Activated T-helper 9 cell treated with anti-CD3 and anti-CD28 coated beads, Interleukin-2, amount 50 U/mL, for 16 hours (primary cell): ENCODE measurements around the gene CSTA.

Source experiments
- DNase-seq: peaks from one replicate; pipeline ENCODE4 v3.0.0-alpha.2; 2020; ENCODE audit warnings: low read depth

The CSTA gene, protein sequence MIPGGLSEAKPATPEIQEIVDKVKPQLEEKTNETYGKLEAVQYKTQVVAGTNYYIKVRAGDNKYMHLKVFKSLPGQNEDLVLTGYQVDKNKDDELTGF

DNA sequence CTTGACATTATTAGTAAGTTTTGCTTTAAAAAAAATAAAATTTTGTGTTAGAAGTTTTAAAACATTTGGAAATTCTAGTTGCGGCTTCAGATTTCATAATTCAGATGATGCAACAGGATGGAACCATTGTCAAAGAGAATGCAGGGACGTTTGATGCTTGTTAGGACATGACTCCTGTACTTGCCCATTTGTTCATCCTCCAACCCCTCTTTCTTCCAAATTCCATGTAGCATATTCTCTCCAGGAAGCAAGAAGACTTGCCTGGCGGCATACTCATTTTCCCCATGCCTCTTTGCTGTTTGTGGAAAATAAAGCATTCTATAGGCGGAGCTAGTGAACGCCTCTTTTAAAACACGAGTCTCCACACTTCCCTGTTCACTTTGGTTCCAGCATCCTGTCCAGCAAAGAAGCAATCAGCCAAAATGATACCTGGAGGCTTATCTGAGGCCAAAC is at the start of gene CSTA:
TSS of gene CSTA (plus strand) at position 378 of the 453 bp plus-strand sequence. CDS start at position 423, 45 bp downstream.
- no peak for DNase-seq

DNA sequence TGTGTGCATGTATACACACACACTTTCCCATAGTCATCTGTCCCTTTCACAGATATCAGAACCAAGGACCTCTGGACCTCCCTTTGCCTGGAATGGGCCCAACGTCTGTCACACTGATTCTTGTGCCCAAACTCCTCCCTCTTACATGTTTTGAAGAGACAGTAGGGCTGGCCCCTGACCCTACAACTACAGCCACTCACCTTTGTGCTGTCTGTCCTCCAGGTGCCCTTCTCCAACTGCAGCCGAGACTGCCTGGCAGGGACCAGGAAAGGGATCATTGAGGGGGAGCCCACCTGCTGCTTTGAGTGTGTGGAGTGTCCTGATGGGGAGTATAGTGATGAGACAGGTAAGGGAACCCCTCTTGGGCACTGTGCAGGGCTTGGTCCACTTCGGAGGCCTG is 43.2 kb upstream of the CSTA start:
- no peak for DNase-seq

DNA sequence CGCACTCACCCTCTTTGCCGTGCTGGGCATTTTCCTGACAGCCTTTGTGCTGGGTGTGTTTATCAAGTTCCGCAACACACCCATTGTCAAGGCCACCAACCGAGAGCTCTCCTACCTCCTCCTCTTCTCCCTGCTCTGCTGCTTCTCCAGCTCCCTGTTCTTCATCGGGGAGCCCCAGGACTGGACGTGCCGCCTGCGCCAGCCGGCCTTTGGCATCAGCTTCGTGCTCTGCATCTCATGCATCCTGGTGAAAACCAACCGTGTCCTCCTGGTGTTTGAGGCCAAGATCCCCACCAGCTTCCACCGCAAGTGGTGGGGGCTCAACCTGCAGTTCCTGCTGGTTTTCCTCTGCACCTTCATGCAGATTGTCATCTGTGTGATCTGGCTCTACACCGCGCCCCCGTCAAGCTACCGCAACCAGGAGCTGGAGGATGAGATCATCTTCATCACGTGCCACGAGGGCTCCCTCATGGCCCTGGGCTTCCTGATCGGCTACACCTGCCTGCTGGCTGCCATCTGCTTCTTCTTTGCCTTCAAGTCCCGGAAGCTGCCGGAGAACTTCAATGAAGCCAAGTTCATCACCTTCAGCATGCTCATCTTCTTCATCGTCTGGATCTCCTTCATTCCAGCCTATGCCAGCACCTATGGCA is 41.1 kb upstream of the CSTA start:
- no peak for DNase-seq

DNA sequence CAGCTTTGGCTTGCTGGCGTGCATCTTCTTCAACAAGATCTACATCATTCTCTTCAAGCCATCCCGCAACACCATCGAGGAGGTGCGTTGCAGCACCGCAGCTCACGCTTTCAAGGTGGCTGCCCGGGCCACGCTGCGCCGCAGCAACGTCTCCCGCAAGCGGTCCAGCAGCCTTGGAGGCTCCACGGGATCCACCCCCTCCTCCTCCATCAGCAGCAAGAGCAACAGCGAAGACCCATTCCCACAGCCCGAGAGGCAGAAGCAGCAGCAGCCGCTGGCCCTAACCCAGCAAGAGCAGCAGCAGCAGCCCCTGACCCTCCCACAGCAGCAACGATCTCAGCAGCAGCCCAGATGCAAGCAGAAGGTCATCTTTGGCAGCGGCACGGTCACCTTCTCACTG is 40.6 kb upstream of the CSTA start:
- no peak for DNase-seq

DNA sequence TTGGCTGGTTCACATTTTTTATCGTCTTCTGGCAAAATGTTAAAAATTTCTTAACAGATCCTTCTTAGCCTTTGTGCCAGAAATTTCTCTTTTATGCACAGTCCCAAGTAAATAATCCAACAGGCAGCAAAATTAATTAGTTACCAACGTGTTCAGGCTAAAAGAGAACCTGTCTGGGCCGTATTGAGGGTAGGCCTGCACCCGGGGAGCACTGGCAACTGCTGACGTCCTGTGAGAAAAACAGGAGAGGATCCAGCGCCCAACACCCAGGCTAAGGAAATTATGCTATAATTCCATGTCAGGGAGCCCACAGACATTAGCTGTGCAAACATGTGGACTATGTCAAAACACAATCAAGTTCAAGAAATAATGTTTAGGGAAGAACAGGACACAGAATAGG is 30.7 kb upstream of the CSTA start:
- DNase-seq, result no peak

DNA sequence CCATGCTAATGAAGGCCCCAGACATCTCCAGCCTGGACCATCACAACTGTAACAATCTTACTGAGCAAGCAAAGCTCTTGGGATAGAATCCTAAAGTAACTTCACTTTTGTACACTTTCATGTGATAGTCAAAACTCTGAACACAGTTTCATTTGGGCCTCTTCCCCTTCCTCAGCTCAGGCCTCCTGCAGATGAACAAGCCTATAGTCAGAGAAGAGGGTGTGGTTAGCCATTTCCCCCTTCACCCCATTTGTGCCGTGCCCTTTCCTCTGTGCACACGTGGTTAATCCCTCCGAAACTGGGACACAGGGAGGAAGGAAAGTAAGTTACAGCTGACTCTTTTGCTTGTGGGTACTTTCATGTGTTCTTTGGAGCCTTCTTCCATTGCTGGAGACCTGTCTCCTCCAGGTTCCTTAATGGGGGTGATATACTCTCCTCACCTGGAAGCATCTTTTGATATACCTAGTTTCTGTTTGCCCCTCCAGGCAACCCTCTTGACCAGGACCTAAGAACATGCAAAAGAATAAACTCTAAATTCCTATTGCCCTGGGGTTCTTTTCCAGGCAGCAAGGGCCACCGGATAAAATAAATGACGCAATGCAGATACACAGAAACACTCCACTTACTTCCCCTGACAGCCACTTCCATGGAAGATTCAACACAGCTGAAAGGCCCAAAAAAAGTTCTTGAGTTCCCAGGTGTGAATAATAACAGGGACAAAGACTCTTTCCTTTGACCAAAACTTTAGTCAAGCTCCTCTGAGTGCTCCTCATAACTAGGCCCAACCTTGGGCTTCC is 29.6 kb upstream of the CSTA start:
- no peak for DNase-seq

DNA sequence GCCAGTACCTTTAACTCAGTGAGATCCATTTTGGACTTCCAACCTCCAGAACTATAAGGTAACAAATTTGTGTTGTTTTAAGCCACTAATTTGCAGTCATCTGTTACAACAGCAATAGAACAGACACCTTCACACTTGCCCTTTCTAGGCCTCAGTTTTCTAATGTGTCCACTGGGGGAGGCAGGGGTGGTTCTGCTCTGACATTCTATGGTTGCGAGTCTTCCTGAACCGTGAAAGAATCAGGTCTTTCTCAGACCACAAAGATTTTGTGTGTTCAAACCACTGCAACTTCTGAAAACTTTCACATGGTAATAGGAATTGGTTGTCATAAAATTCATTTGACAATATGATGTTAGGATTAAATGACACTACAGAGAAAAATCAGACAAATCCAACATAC is 26.8 kb upstream of the CSTA start:
- DNase-seq, result no peak

DNA sequence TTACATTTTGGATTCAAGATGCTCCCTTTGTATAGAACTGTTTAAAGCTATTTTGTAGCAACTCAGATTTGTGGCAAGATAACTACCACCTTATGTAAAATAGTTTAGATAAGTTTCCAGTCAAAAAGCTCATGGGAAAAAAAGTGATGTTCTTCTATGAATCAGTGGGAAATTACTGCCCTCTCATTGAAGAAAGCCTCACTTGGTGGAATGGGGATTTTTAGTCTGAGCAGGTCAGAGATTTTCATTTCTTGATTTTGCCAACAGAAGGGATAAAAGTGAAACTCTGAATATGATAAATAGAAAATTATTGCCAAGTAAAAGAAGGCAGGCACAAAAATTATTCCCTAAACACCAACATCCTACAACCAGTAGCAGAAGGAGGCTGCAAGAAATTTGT is 25.8 kb upstream of the CSTA start:
- no peak for DNase-seq

DNA sequence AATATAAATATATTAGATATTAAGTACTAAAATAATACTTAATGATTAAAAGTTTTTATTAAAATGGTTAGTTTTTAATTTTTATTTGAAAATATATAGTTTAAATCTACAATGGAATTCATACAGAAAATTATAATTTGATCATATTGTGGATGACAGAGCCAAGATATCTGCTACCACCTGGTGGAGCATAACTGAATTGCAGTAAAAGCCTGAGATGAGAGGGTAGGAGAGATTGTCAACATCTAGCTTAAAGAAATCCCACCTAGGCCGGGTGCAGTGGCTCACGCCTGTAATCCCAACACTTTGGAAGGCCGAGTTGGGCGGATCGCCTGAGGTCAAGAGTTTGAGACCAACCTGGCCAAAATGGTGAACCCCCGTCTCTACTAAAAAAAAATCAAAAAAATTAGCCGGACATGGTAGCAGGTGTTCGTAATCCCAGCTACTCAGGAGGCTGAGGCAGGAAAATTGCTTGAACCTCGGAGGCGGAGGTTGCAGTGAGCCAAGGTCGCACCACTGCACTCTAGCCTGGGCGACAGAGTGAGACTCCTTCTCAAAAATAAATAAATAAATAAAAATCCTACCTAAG is 25.1 kb upstream of the CSTA start:
- no peak for DNase-seq

DNA sequence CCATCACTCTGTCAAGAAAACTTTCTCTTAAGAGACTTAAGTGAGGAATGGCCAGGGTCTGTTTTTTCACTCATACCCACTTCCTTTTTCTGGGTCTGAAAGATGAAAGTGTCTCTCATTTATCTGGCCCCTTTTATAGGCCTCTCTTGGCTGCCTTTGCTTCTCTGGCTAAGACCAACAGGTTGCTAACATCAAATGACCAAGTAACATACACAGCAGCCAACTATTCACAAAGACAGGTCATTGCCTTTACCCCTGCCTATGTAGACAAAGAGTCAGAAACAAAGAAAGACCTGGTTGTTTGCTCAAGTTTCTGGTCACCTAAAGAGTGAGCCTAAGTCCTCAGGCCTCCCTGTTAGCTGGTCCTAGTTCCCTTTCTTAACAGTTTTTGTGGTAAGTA is 24.0 kb upstream of the CSTA start:
- no peak for DNase-seq

DNA sequence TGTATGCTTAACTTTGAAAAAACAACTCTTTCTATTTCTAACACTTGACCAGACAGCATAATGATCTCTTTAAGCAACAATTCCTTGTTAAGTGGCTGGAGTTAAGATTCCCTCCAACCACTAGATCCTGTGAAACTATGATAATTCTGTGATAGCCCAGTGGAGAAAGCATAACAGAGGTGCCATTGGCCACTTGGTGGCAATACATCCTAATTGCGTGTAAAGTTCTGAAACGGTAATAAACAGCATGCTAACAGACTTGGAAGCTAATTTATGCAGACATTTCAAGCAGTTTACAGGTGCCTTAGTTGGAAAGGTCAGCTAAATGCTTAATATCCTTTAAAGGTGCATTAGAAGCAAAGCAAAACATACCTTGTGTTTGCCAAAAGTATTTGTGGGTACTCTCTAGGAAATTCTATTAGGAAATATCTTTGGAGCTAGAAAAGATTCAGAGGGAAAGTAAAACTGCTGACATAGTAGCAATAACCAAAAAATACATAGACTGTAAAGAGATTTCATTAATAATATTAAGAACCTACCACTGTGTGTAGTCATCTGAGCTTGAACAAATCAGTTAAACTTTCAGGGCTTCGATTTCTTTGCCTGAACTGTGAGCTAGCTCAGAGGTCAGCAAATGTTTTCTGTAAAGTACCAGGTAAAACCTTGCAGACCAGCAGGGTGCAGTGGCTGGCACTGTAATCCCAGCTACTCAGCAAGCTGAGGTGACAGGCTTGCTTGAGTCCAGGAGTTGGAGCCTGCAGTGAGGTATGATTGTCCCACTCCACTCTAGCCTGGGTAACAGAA is 19.0 kb upstream of the CSTA start:
- no peak for DNase-seq

DNA sequence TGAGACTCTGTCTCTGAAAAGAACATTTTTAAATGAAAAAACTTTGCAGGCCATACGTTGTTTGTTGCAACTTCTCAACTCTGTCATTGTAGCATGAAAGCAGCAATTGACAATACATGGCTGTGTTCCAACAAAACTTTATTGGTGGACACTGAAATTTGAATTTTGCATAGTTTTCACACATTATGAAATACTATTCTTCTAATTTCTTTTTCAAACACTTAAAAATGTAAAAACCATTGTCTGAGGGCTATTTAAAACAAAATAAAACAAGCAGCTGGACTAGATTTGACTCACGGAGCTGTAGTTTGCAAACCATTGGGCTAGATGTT is 18.5 kb upstream of the CSTA start:
- DNase-seq, result no peak

DNA sequence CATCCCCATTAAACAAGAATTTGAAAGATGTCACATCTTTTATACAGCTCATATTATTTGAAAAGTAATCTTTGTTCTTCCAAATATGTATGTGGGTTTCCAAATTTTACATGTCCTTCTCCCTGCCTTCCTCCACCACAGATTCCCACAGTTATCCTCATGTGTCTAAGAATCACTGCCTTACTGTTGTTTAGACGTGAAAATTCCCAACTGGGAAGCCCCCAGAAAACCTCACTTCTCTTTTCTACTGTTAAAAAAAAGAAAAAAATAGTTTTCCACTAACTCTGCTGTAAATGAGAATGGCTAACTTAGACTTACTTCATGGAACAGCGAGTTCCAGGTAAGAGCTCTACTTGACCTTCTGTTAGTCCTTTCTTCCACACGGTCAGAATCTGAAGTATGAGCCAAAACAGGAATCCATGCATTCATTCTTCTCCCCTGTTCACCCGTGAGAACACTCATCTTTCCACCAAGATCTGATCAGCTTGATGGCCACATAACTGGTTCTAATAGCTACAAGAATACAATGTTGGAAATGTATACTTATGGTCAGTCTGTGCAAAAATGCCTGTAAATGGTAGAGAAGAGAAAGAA is 17.9 kb upstream of the CSTA start:
- DNase-seq, result no peak

DNA sequence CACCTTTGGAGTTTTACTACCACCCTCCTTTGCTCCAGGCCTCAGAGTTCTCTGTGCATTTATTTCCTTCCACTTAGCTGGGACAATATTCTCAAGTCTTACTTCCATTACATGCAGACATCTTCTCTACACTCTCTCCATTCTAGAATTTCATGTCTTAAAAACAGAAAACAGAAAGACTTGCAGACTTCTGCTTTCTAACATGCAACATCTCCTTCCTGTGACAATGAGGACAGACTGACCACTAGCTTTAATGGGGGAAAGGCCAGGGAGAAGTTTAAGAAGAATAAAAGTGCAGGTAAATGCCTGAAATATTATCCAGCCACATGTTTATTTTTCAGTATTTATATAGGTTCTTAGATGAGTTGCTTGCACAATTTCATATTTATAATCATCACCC is 17.1 kb upstream of the CSTA start:
- DNase-seq, result no peak

DNA sequence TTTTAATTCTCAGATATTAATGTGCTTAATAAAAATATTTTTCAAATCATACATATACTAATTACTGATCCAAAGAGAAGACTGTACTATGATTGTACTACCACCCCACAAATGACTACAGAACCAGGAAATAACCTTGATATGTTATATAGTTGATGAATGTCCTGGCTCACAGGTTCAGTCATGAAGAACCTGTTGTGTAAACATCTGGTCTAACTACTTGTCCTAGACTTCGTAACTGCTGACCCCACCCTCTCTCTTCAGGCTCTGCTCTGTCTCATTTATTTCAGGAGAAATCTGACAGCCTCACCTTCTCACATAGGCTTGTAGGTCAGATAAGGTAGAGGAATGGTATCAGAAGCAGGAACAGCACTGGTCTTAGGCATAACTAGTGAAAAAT is 14.7 kb upstream of the CSTA start:
- no peak for DNase-seq

DNA sequence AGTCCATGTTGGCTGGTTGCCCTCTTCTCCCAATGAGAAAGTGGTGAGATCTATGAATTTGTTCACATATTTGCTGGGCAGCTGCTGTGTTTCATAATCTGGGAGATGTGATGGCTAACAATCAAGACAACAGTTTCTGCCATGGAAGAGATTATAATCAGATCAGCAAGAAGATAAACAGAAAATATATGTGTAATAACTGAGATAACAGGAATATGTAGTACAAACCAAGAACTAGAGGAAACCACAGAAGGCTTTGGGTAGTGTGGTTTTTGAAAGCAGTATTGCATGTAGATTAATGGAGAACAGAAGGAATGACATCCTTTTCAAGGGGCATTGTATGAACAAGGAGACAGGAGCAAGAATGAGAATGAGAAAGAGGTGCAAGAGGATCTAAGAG is 12.2 kb upstream of the CSTA start:
- DNase-seq, result no peak

DNA sequence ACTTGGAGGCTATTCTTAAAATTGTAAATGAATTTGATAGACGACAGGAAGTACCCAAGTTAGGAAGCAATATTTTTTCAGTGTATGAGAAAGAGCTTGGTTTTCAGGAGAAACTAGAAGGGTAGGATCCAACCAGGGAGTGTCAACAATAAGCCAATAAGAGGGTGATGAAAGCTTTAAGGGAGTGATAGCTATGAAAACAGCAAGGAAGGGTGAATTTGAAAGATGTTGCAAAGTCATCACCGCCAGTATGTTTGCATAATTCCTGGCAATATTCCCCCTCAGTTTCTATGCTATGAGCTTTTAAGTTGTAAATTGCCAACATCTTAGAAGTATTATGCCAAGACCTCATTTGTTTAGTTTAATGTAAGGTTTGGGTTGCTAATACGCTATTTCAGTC is 11.8 kb upstream of the CSTA start:
- DNase-seq, result no peak

DNA sequence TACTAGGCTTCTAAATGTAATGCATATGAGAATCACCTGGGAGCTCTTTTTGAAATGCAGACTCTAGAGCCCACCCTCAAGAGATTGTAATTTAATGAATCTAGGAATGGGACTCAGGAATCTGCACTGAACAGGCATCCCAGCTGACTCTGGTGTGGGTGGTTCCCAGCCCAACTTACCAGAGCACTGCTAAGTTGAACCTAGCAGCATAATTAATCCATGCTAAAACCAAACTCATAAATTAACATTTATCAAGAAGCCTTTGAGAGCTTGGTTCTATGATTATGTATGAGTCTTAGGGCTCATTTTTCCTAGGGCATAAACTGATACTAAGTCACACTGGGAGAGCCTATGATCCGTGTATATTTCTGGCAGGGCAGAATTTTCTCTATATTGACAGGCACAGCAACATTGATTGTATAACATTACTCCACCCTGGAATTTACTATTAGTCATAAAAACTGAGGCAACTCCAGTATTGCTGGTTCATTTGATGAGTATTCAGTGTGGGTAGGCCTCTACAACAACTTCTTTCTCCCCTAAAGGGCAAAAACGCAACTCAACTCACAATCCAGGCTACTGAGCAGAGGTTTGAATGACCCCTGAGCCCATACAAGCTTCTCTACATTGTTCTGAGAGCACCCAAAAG is 10.7 kb upstream of the CSTA start:
- DNase-seq, result no peak

DNA sequence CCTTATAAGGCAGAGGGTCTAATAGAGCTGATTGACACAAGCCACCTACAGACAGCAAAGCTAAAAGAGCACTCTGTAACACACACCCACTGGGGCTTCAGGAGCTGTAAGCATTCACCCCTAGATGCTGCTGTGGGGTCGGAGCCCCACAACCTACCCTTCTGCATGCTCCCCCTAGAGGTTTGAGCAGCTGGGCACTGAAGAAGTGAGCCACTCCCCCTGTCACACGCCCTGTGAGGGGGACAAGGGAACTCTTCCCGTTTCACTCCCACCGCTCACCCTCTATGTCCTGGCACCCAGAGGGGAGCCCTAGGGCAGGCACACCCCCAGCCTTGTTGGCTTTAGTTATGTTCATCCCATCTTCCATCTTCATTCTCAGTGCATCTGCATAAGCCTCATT is 9.4 kb upstream of the CSTA start:
- DNase-seq, result no peak

DNA sequence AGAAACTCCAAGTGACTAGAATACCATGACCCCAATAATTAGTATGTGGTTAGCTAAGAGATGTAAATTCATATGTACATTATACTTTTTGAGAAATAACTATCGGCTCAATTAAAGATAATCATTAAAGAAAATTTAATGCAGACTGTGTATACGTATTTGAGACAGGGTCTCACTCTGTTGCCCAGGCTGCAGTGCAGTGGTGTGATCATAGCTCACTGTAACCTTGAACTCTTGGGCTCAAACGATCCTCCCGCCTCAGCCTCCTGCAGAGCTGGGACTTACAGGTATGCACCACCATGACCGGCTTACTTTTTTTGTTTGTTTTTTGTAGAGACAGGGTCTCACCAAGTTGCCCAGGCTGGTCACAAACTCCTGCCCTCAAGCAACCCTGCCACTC is 8.7 kb upstream of the CSTA start:
- no peak for DNase-seq

DNA sequence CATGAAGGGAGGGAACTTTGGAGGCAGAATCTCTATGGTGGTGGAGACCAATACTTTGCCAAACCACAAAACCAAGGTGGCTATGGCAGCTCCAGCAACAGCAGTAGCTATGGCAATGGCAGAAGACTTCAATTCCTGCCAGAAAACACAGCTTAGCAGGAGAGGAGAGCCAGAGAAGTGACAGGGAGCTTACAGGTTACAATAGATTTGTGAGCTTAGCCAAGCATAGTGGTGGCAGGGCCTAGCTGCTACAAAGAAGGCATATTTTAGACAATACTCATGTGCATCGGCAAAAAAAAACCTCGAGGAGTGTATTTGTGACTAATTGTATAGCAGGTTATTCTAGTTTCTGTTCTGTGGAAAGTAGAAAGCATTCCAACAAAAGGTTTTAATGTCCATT is 6.4 kb upstream of the CSTA start:
- DNase-seq, result no peak
